ENCODE measurements around the gene PPL. TPM values are rescaled to one million over a fixed set of nuclear protein-coding genes. Genes with fewer than 3 reads are reported as not detected.

PPL gene
- total and polyA plus RNA-seq, 2 donors (not counting 3 experiments of a cell fraction or from before 2014, with no cell fraction given): 0.07 to 0.20 TPM

- BruUV-seq (replicated peaks): no TSS peak
These were observed 3.0 kb downstream of the PPL start for GRCh38 chr16:4933871-4934395.

GRCh38 chr16:4933433-4933832 lies 3.5 kb downstream of the PPL start:
- no peak overlapping the region for H3K4me2 ChIP-seq (ENCODE audit: insufficient read depth, low read length)
- dilution Hi-C loops (cut with MboI; ENCODE audit: extremely low pct_ligation_motif_present, low sequenced_read_pairs) (no loop called here), intact Hi-C loops (cut with micrococcal nuclease) (no loop called here)
- no peak overlapping the region for H3K27ac ChIP-seq (ENCODE audit: insufficient read depth, low read depth, low read length)
- H3K36me3 ChIP-seq (ENCODE audit: control insufficient read depth in 2 of 2, extremely low read depth in 1 of 2, insufficient read depth in 2 of 2, low read length in 2 of 2): no peaks in the 10 kb centered on the region
- no TSS peak for BruUV-seq (replicated peaks)
- H3K9me3 ChIP-seq (replicated peaks; ENCODE audit: control insufficient read depth, insufficient read depth, low read length): no peaks in the 10 kb centered on the region
- H3K27me3 ChIP-seq (ENCODE audit: control insufficient read depth in 2 of 2, insufficient read depth in 2 of 2, low read length in 2 of 2): peaks cover 15 to 21% of the 10 kb centered on the region in 2 experiments
- no peak overlapping the region for H2AFZ ChIP-seq (ENCODE audit: low read depth, low read length)
- no peak for TF ChIP-seq FOS (IDR thresholded peaks at IDR 0.05; ENCODE audit: borderline replicate concordance, insufficient read depth, low read length)
- TF ChIP-seq MAX (IDR thresholded peaks at IDR 0.05; ENCODE audit: insufficient read depth, insufficient read length): no peak
- no peak for TF ChIP-seq POLR2AphosphoS5 (IDR thresholded peaks at IDR 0.05; ENCODE audit: insufficient read depth, low read depth, low read length)
- TF ChIP-seq CTCF (IDR thresholded peaks at IDR 0.05; ENCODE audit: extremely low read depth in 1 of 2, insufficient read depth in 1 of 2, low read depth in 1 of 2, low read length in 2 of 2): no peak
- no peak for TF ChIP-seq EZH2 (IDR thresholded peaks at IDR 0.05; ENCODE audit: borderline replicate concordance, low read depth, low read length, severe bottlenecking)
- TF ChIP-seq POLR2A (IDR thresholded peaks at IDR 0.05; ENCODE audit: low read depth, low read length): no peak
- no peak for TF ChIP-seq JUN (IDR thresholded peaks at IDR 0.05; ENCODE audit: borderline replicate concordance, insufficient read depth, insufficient read length, low read depth)
- TF ChIP-seq MYC (IDR thresholded peaks at IDR 0.05; ENCODE audit: low read depth, low read length): no peak
- TF ChIP-seq GATA2 (IDR thresholded peaks at IDR 0.05; ENCODE audit: insufficient read depth, insufficient read length, low read depth, low read length): no peak
- H3K4me1 ChIP-seq (ENCODE audit: control insufficient read depth, extremely low read depth, insufficient read depth, low read length): peaks cover 3% of the 10 kb centered on the region
- DNase-seq (ENCODE audit: low read depth, low spot score) (no peak), FAIRE-seq (no peak)
- no peak overlapping the region for H3K4me3 ChIP-seq (replicated peaks in 1 of 3; ENCODE audit: insufficient read depth in 1 of 3, low read depth in 1 of 3, low read length in 3 of 3)
- H3K9ac ChIP-seq (replicated peaks; ENCODE audit: extremely low read depth, insufficient read depth, low read length): no peak overlapping the region
- no peaks in the 10 kb centered on the region for H3K79me2 ChIP-seq (ENCODE audit: control insufficient read depth, insufficient read depth, low read length)
- ChIA-PET CTCF (interaction anchor here (1.2 to 3.0 kb wide), 2 partner anchors 14 to 38 kb away, joined by 3 to 10 read pairs; no protein-coding TSS in a partner anchor), POLR2A (no interaction called here)
- no peaks in the 10 kb centered on the region for H3K9me1 ChIP-seq (replicated peaks; ENCODE audit: control insufficient read depth, extremely low read depth, insufficient read depth, low read length)
- H4K20me1 ChIP-seq (replicated peaks; ENCODE audit: control insufficient read depth, extremely low read depth, insufficient read depth, low read length): no peaks in the 10 kb centered on the region

More at GRCh38 chr16:4933871-4934395, 3.0 kb downstream of the PPL start:
- Histone ChIP-seq H3K27ac (ENCODE audit: insufficient read depth, low read depth, low read length) (no peak overlapping the region), H3K79me2 (ENCODE audit: control insufficient read depth, insufficient read depth, low read length) (no peaks in the 10 kb centered on the region), H3K4me1 (ENCODE audit: control insufficient read depth, extremely low read depth, insufficient read depth, low read length) (peaks cover 3% of the 10 kb centered on the region), H3K9me3 (replicated peaks; ENCODE audit: control insufficient read depth, insufficient read depth, low read length) (no peaks in the 10 kb centered on the region), H3K36me3 (ENCODE audit: control insufficient read depth in 2 of 2, extremely low read depth in 1 of 2, insufficient read depth in 2 of 2, low read length in 2 of 2) (no peaks in the 10 kb centered on the region), H4K20me1 (replicated peaks; ENCODE audit: control insufficient read depth, extremely low read depth, insufficient read depth, low read length) (no peaks in the 10 kb centered on the region), H3K4me2 (ENCODE audit: insufficient read depth, low read length) (no peak overlapping the region), H3K9me1 (replicated peaks; ENCODE audit: control insufficient read depth, extremely low read depth, insufficient read depth, low read length) (no peaks in the 10 kb centered on the region), H3K9ac (replicated peaks; ENCODE audit: extremely low read depth, insufficient read depth, low read length) (no peak overlapping the region), H3K27me3 (ENCODE audit: control insufficient read depth in 2 of 2, insufficient read depth in 2 of 2, low read length in 2 of 2) (peaks cover 15 to 21% of the 10 kb centered on the region in 2 experiments), H3K4me3 (replicated peaks in 1 of 3; ENCODE audit: insufficient read depth in 1 of 3, low read depth in 1 of 3, low read length in 3 of 3) (no peak overlapping the region), H2AFZ (ENCODE audit: low read depth, low read length) (no peak overlapping the region)
- no peak for FAIRE-seq
- TF ChIP-seq MYC (IDR thresholded peaks at IDR 0.05; ENCODE audit: low read depth, low read length): no peak
- no peak for TF ChIP-seq POLR2AphosphoS5 (IDR thresholded peaks at IDR 0.05; ENCODE audit: insufficient read depth, low read depth, low read length)
- no peak for TF ChIP-seq JUN (IDR thresholded peaks at IDR 0.05; ENCODE audit: borderline replicate concordance, insufficient read depth, insufficient read length, low read depth)
- no peak for TF ChIP-seq MAX (IDR thresholded peaks at IDR 0.05; ENCODE audit: insufficient read depth, insufficient read length)
- TF ChIP-seq GATA2 (IDR thresholded peaks at IDR 0.05; ENCODE audit: insufficient read depth, insufficient read length, low read depth, low read length): no peak
- DNase-seq (ENCODE audit: low read depth, low spot score): no peak
- dilution Hi-C loops (cut with MboI; ENCODE audit: extremely low pct_ligation_motif_present, low sequenced_read_pairs): no loop called here
- POLR2A ChIA-PET: no interaction called here
- CTCF ChIA-PET: interaction anchor here (1.2 kb wide), 1 partner anchor 38 kb away, joined by 3 read pairs; no protein-coding TSS in a partner anchor
- intact Hi-C loops (cut with micrococcal nuclease): no loop called here
